IMR-90 (cell line): ENCODE data around the gene VGF. TPM values are rescaled to one million over a fixed set of nuclear protein-coding genes. Genes with fewer than 3 reads are reported as not detected.
A peak's percentile ranks its signal among the peaks of the same experiment; 100 is the strongest.

ENCODE experiments used
- ATAC-seq: fragments of 200-7000 bp; cut with Tn5 transposase; 2 replicates; pipeline ENCODE4 v1.9.1; 2020; ENCODE audit warnings: low read depth, mild to moderate bottlenecking, moderate library complexity
- BruUV-seq: library from RNA; stranded (reverse); fragments of 400-500 nt; replicated peaks from 2 replicates; lab custom pipeline; 2021; lab: Mats Ljungman, UMichigan
- CTCF ChIA-PET: fragments of 300-600 bp; formaldehyde crosslinking; extraction: SDS; loops from one replicate; lab custom pipeline; 2021; ENCODE audit warnings: antibody characterized with exemption; lab: Yijun Ruan, JAX
- POLR2A ChIA-PET: fragments of 300-600 bp; sonication (Branson Sonifier 250); formaldehyde crosslinking; loops from one replicate; lab custom pipeline; 2022; ENCODE audit warnings: antibody characterized with exemption; ENCODE audit not compliant: unreplicated experiment; lab: Charles Lee
- DNase-seq: peaks from one replicate; pipeline ENCODE4 v3.0.0; 2013
- H2AFZ ChIP-seq: replicated peaks from 2 replicates; pipeline ENCODE3; 2013; ENCODE audit warnings: low read length, mild to moderate bottlenecking; ENCODE audit not compliant: poor library complexity
- H2AK5ac ChIP-seq: 2 replicates; pipeline ENCODE4 v1.6.1; 2013; ENCODE audit warnings: low read depth, low read length, inconsistent platforms
- H2AK9ac ChIP-seq: replicated peaks from 2 replicates; pipeline ENCODE3; 2013; ENCODE audit warnings: mild to moderate bottlenecking, low read depth, low read length, moderate library complexity; ENCODE audit not compliant: poor library complexity
- H2BK120ac ChIP-seq: 2 replicates; pipeline ENCODE4 v1.6.1; 2013; ENCODE audit warnings: low read depth, low read length, inconsistent platforms
- H2BK15ac ChIP-seq: 3 replicates; pipeline ENCODE4 v1.6.1; 2013; ENCODE audit warnings: low read depth, low read length, inconsistent platforms
- H2BK20ac ChIP-seq: 2 replicates; pipeline ENCODE4 v1.6.1; 2013; ENCODE audit warnings: low read depth, mild to moderate bottlenecking, inconsistent platforms, low read length, moderate library complexity
- H2BK5ac ChIP-seq: 2 replicates; pipeline ENCODE4 v1.6.1; 2013; ENCODE audit warnings: mild to moderate bottlenecking, low read depth, low read length, inconsistent platforms; ENCODE audit not compliant: poor library complexity, severe bottlenecking
- H3K14ac ChIP-seq: replicated peaks from 2 replicates; pipeline ENCODE4 v1.6.1; 2013; ENCODE audit warnings: low read depth, low read length, inconsistent platforms
- H3K18ac ChIP-seq: 2 replicates; pipeline ENCODE4 v1.6.1; 2013; ENCODE audit warnings: low read depth, low read length, control low read depth
- H3K23ac ChIP-seq: 2 replicates; pipeline ENCODE4 v1.6.1; 2013; ENCODE audit warnings: low read depth, low read length, inconsistent platforms
- H3K27ac ChIP-seq: 2 replicates; pipeline ENCODE4 v1.5.1; 2013; ENCODE audit warnings: mild to moderate bottlenecking, control low read depth, low read length; ENCODE audit not compliant: insufficient read depth
- H3K27me3 ChIP-seq: 2 replicates; pipeline ENCODE4 v1.6.1; 2013; ENCODE audit warnings: low read length; ENCODE audit not compliant: control insufficient read depth, insufficient read depth
- H3K36me3 ChIP-seq: 2 replicates; pipeline ENCODE4 v1.6.1; 2013; ENCODE audit warnings: low read length, mixed read lengths; ENCODE audit not compliant: control insufficient read depth, insufficient read depth
- H3K4ac ChIP-seq: 2 replicates; pipeline ENCODE4 v1.6.1; 2013; ENCODE audit warnings: low read depth, low read length, inconsistent platforms
- H3K4me1 ChIP-seq: 2 replicates; pipeline ENCODE4 v1.6.1; 2013; ENCODE audit warnings: low read length, mixed read lengths; ENCODE audit not compliant: control insufficient read depth, insufficient read depth
- H3K4me2 ChIP-seq: 2 replicates; pipeline ENCODE4 v1.6.1; 2013; ENCODE audit warnings: low read depth, mild to moderate bottlenecking, control low read depth, low read length, moderate library complexity
- H3K4me3 ChIP-seq: 2 replicates; pipeline ENCODE4 v1.5.1; 2013; ENCODE audit warnings: low read depth, mild to moderate bottlenecking, control low read depth, low read length, moderate library complexity; ENCODE audit not compliant: insufficient read depth
- H3K56ac ChIP-seq: 2 replicates; pipeline ENCODE4 v1.6.1; 2013; ENCODE audit warnings: low read length, inconsistent platforms; ENCODE audit not compliant: insufficient read depth; ENCODE audit errors: extremely low read depth
- H3K79me1 ChIP-seq, 2 experiments: 2 replicates each; pipeline ENCODE4 v1.6.1; 2013; ENCODE audit warnings: low read length in 2 of 2, inconsistent platforms in 1 of 2, low read depth in 1 of 2
- H3K9ac ChIP-seq: 2 replicates; pipeline ENCODE4 v1.6.1; 2013; ENCODE audit warnings: low read depth, low read length, control low read depth
- H3K9me1 ChIP-seq: 2 replicates; pipeline ENCODE4 v1.6.1; 2013; ENCODE audit warnings: low read length, inconsistent platforms; ENCODE audit not compliant: insufficient read depth
- H3K9me3 ChIP-seq: 2 replicates; pipeline ENCODE4 v1.6.1; 2013; ENCODE audit warnings: low read length; ENCODE audit not compliant: control insufficient read depth, insufficient read depth
- H4K20me1 ChIP-seq: 2 replicates; pipeline ENCODE4 v1.6.1; 2013; ENCODE audit warnings: low read length, inconsistent platforms; ENCODE audit not compliant: insufficient read depth
- H4K5ac ChIP-seq: 2 replicates; pipeline ENCODE4 v1.6.1; 2013; ENCODE audit warnings: mild to moderate bottlenecking, low read depth, low read length, control low read depth
- H4K8ac ChIP-seq, 2 experiments: 2 replicates each; pipeline ENCODE4 v1.6.1; 2013; ENCODE audit warnings: low read depth in 2 of 2, low read length in 2 of 2, control low read depth in 1 of 2, inconsistent platforms in 1 of 2
- H4K91ac ChIP-seq: 2 replicates; pipeline ENCODE4 v1.6.1; 2013; ENCODE audit warnings: low read depth, low read length, inconsistent platforms; ENCODE audit not compliant: insufficient read depth
- CHD1 ChIP-seq: IDR thresholded peaks from 2 replicates; pipeline ENCODE4 v1.6.1; 2012; ENCODE audit warnings: low read depth, low read length, improper control_type of control experiment
- CTCF ChIP-seq: conservative IDR thresholded peaks from 2 replicates; pipeline ENCODE4 v1.5.1; 2012; ENCODE audit warnings: mild to moderate bottlenecking, low read depth, low read length, improper control_type of control experiment
- RAD21 ChIP-seq: IDR thresholded peaks from 2 replicates; pipeline ENCODE4 v1.6.1; 2012; ENCODE audit warnings: low read length, improper control_type of control experiment
- SMC3 ChIP-seq: fragments of 150-350 bp; IDR thresholded peaks from 2 replicates; pipeline ENCODE4 v1.6.1; 2016; ENCODE audit warnings: low read depth, mild to moderate bottlenecking, antibody characterized with exemption, low read length, moderate library complexity
- WGBS, 2 experiments: methylation state at CpG; one replicate each; pipeline versions ENCODE4 v1.1.5 to v1.1.7; 2013; ENCODE audit warnings: missing lambda C conversion rate in 2 of 2; ENCODE audit not compliant: insufficient read length in 1 of 2; ENCODE audit errors: extremely low coverage in 2 of 2; 5-methylcytosine and 5-hydroxymethylcytosine counted together
- dilution Hi-C: fragments of 300-500 bp; cut with HindIII; formaldehyde crosslinking; loops from one replicate; pipeline ENCODE4 v1.14.3; 2018; ENCODE audit warnings: low sequenced_read_pairs; ENCODE audit not compliant: unreplicated experiment
- in situ Hi-C: fragments of 300-500 bp; cut with MboI; formaldehyde crosslinking; loops from 3 replicates; pipeline ENCODE4 v1.14.3; 2019; ENCODE audit warnings: low sequenced_read_pairs, inconsistent platforms, mixed read lengths
- intact Hi-C: fragments of 100-400 bp; cut with micrococcal nuclease; formaldehyde crosslinking; loops from 2 replicates; pipeline ENCODE4 v1.10.0; 2022
- polyA plus RNA-seq, 3 experiments: library from polyadenylated mRNA; depleted of rRNA; stranded (reverse); fragments of >200 nt; gene quantifications; 2 replicates each; pipeline ENCODE4 v1.2.3, GENCODE V29; 2012; ENCODE audit warnings: low replicate concordance in 1 of 3
- total RNA-seq: library from RNA; depleted of rRNA; stranded (reverse); fragments of >200 nt; gene quantifications from 2 replicates; pipeline ENCODE4 v1.2.3, GENCODE V29; 2012

The VGF gene
- total and polyA plus RNA-seq, 2 of the 4 experiments (the other 2 are of a cell fraction), result 0.18 to 0.50 TPM

GRCh38 chr7:101169838-101170551 lies 4.6 kb upstream of the VGF start:
- dilution Hi-C loops, result no loop called here
- Histone ChIP-seq H2AK5ac (no peak overlapping the region), H3K23ac (peak overlapping the region; percentile 91; the same call in 1 of the 2 replicates), H3K18ac (no peak overlapping the region), H3K9me1 (peaks cover 14% of the 10 kb centered on the region), H4K20me1 (peaks cover 4% of the 10 kb centered on the region; the same call in 1 of the 2 replicates), H3K36me3 (no peaks in the 10 kb centered on the region), H3K27me3 (peaks cover 66% of the 10 kb centered on the region), H3K14ac (no peak overlapping the region; the same call in 1 of the 2 replicates), H2BK120ac (peak overlapping the region; percentile 59; the same call in 1 of the 2 replicates), H3K56ac (no peak overlapping the region), H4K91ac (no peak overlapping the region), H3K79me1 (peaks cover 0 to 3% of the 10 kb centered on the region in 2 experiments; a peak in 1 of 4 replicates), H3K4ac (peak overlapping the region; percentile 22; the same call in 1 of the 2 replicates), H2AFZ (peak overlapping the region; percentile 83), H3K27ac (no peak overlapping the region), H3K9me3 (peaks cover 2% of the 10 kb centered on the region; the same call in 1 of the 2 replicates), H3K4me3 (no peak overlapping the region), H3K4me1 (peaks cover 18% of the 10 kb centered on the region), H3K9ac (no peak overlapping the region), H2BK5ac (no peak overlapping the region), H3K4me2 (peak overlapping the region; percentile 83), H4K5ac (no peak overlapping the region), H2BK20ac (peak overlapping the region; percentile 37; the same call in 1 of the 2 replicates), H2AK9ac (peak overlapping the region; percentile 6), H2BK15ac (no peak overlapping the region; the same call in 2 of the 3 replicates), H4K8ac (no peak overlapping the region)
- TF ChIP-seq CTCF (peak; percentile 86), RAD21 (peak; percentile 64), SMC3 (peak; percentile 68), CHD1 (no peak)
- in situ Hi-C loops, result no loop called here
- intact Hi-C loops, result loop anchor here (1.0 kb wide), 1 partner anchor 26 kb away; no protein-coding TSS in a partner anchor
- no TSS peak for BruUV-seq
- ATAC-seq (peak; percentile 53), DNase-seq (peak; percentile 60)
- ChIA-PET CTCF (interaction anchor here (0.6 to 1.9 kb wide), 3 partner anchors 23 to 1165 kb away, joined by 3 to 6 read pairs (median 3); no protein-coding TSS in a partner anchor), POLR2A (no interaction called here)
- 0% methylated on average over 1 of the region's 33 CpGs; no CpG with 5 or more reads in 1 of the 2 experiments for WGBS, 2 experiments
